Activated CD8-positive, alpha-beta T cell treated with anti-CD3 and anti-CD28 coated beads for 36 hours (primary cell): ENCODE results near the gene UPF1. TPM values are rescaled to one million over a fixed set of nuclear protein-coding genes. Genes with fewer than 3 reads are reported as not detected.

Experiments used
- ATAC-seq: fragments of 200-7000 bp; cut with Tn5 transposase; one replicate; pipeline ENCODE4 v1.10.0; 2021; ENCODE audit warnings: mild to moderate bottlenecking, moderate library complexity
- CTCF ChIA-PET: fragments of 350-600 bp; sonication (Branson Sonifier 250); formaldehyde crosslinking; loops from one replicate; lab custom pipeline; 2021; ENCODE audit warnings: antibody characterized with exemption; lab: Charles Lee
- POLR2A ChIA-PET: fragments of 350-600 bp; sonication (Branson Sonifier 250); formaldehyde crosslinking; loops from one replicate; lab custom pipeline; 2021; ENCODE audit warnings: antibody characterized with exemption; lab: Charles Lee
- DNase-seq: peaks from one replicate; pipeline ENCODE4 v3.0.0-alpha.2; 2020
- H3K27ac Mint-ChIP-seq: one replicate; pipeline ENCODE4 v1.8.0; 2021; ENCODE audit warnings: mild to moderate bottlenecking, mixed read lengths
- H3K27me3 Mint-ChIP-seq: one replicate; pipeline ENCODE4 v1.8.0; 2021; ENCODE audit warnings: mixed read lengths
- H3K36me3 Mint-ChIP-seq: one replicate; pipeline ENCODE4 v1.8.0; 2021; ENCODE audit warnings: low read depth, mixed read lengths
- H3K4me1 Mint-ChIP-seq: one replicate; pipeline ENCODE4 v1.8.0; 2021; ENCODE audit warnings: low read depth, mixed read lengths
- H3K4me3 Mint-ChIP-seq: one replicate; pipeline ENCODE4 v1.8.0; 2021; ENCODE audit warnings: mild to moderate bottlenecking, moderate library complexity, mixed read lengths
- H3K9me3 Mint-ChIP-seq: one replicate; pipeline ENCODE4 v1.8.0; 2021; ENCODE audit warnings: mixed read lengths
- CTCF ChIP-seq: fragments of 200-600 bp; IDR thresholded peaks from one replicate; pipeline ENCODE4 v1.8.0; 2022; ENCODE audit warnings: antibody characterized with exemption, mild to moderate bottlenecking
- intact Hi-C: fragments of 100-400 bp; cut with micrococcal nuclease; formaldehyde crosslinking; loops from one replicate; pipeline ENCODE4 v1.10.0; 2022
- total RNA-seq, 2 experiments: library from RNA; stranded (reverse); gene quantifications; one replicate each; pipeline ENCODE4 v1.2.3, GENCODE V29; 2021

The UPF1 gene
- total RNA-seq, 2 experiments from 2014 or later, result 75.9 to 87.6 TPM

- H3K36me3 Mint-ChIP-seq, result peaks cover 42% of the 10 kb centered on the region
- no peaks in the 10 kb centered on the region for H3K27me3 Mint-ChIP-seq
- peaks cover 79% of the 10 kb centered on the region for H3K4me1 Mint-ChIP-seq
- TF ChIP-seq CTCF, result no peak
- ATAC-seq (no peak), DNase-seq (no peak)
- H3K27ac Mint-ChIP-seq, result peak overlapping the region; percentile 80
- no peaks in the 10 kb centered on the region for H3K9me3 Mint-ChIP-seq
- intact Hi-C loops, result loop anchor here (10.0 kb wide), 2 partner anchors 155 to 245 kb away; partner anchors contain the start of gene CRTC1
- ChIA-PET POLR2A (interaction anchor here (0.6 to 5.3 kb wide), 8 partner anchors 8 to 250 kb away, joined by 3 to 36 read pairs (median 4); partner anchors contain the start of genes COPE, DDX49 and UPF1), CTCF (interaction anchor here (2.6 to 8.4 kb wide), 2 partner anchors 8 to 11 kb away, joined by 8 to 84 read pairs; no protein-coding TSS in a partner anchor)
- no peak overlapping the region for H3K4me3 Mint-ChIP-seq
Measured at GRCh38 chr19:18839465-18840287, 7.9 kb downstream of the UPF1 start.

- Mint-ChIP-seq H3K36me3 (peaks cover 40% of the 10 kb centered on the region), H3K4me1 (peaks cover 79% of the 10 kb centered on the region), H3K27me3 (no peaks in the 10 kb centered on the region), H3K9me3 (no peaks in the 10 kb centered on the region), H3K27ac (peak overlapping the region; percentile 4), H3K4me3 (no peak overlapping the region)
- CTCF ChIA-PET, result interaction anchor here (0.9 to 2.6 kb wide), 3 partner anchors 8 to 26 kb away, joined by 3 to 8 read pairs (median 5); no protein-coding TSS in a partner anchor
- TF ChIP-seq CTCF, result no peak
- ATAC-seq (no peak), DNase-seq (no peak)
- POLR2A ChIA-PET, result interaction anchor here (0.9 to 5.3 kb wide), 5 partner anchors 9 to 251 kb away, joined by 3 to 36 read pairs (median 3); partner anchors contain the start of genes COPE, DDX49 and UPF1
- intact Hi-C loops, result loop anchor here (10.0 kb wide), 1 partner anchor 246 kb away; no protein-coding TSS in a partner anchor
Measured at GRCh38 chr19:18840288-18841267, 8.8 kb downstream of the UPF1 start.

- H3K27me3 Mint-ChIP-seq, result no peaks in the 10 kb centered on the region
- no peak overlapping the region for H3K4me3 Mint-ChIP-seq
- H3K9me3 Mint-ChIP-seq, result no peaks in the 10 kb centered on the region
- H3K4me1 Mint-ChIP-seq, result peaks cover 76% of the 10 kb centered on the region
- POLR2A ChIA-PET, result interaction anchor here (0.9 to 5.3 kb wide), 3 partner anchors 10 to 361 kb away, joined by 3 to 36 read pairs (median 3); partner anchors contain the start of gene UPF1
- no peak for ATAC-seq
- TF ChIP-seq CTCF, result no peak
- intact Hi-C loops, result loop anchor here (10.0 kb wide), 1 partner anchor 247 kb away; no protein-coding TSS in a partner anchor
- DNase-seq, result no peak
- CTCF ChIA-PET, result interaction anchor here (0.8 to 2.6 kb wide), 4 partner anchors 9 to 401 kb away, joined by 3 to 8 read pairs (median 4); no protein-coding TSS in a partner anchor
- H3K36me3 Mint-ChIP-seq, result peaks cover 37% of the 10 kb centered on the region
- H3K27ac Mint-ChIP-seq, result no peak overlapping the region
Measured at GRCh38 chr19:18841400-18841799, 9.6 kb downstream of the UPF1 start.

- no peak overlapping the region for H3K4me3 Mint-ChIP-seq
- intact Hi-C loops, result loop anchor here (10.0 kb wide), 1 partner anchor 247 kb away; no protein-coding TSS in a partner anchor
- TF ChIP-seq CTCF, result no peak
- no peaks in the 10 kb centered on the region for H3K27me3 Mint-ChIP-seq
- peaks cover 80% of the 10 kb centered on the region for H3K4me1 Mint-ChIP-seq
- ATAC-seq (no peak), DNase-seq (no peak)
- peak overlapping the region; percentile 22 for H3K27ac Mint-ChIP-seq
- ChIA-PET POLR2A (interaction anchor here (0.9 to 5.3 kb wide), 4 partner anchors 11 to 362 kb away, joined by 3 to 36 read pairs (median 4); partner anchors contain the start of genes COPE, DDX49 and UPF1), CTCF (interaction anchor here (0.8 to 6.7 kb wide), 5 partner anchors 10 to 402 kb away, joined by 3 to 38 read pairs (median 8); partner anchors contain the start of gene UPF1)
- peaks cover 37% of the 10 kb centered on the region for H3K36me3 Mint-ChIP-seq
- no peaks in the 10 kb centered on the region for H3K9me3 Mint-ChIP-seq
Measured at GRCh38 chr19:18842166-18842565, 10.4 kb downstream of the UPF1 start.
